HEK293 (cell line): ENCODE measurements around the gene TMEM151A.

Experiments
- SCRT2 ChIP-seq: fragments of 450-650 bp; formaldehyde crosslinking; IDR thresholded peaks from 2 replicates; pipeline ENCODE4 v1.5.1; 2016; ENCODE audit warnings: missing biosample characterization, missing genetic modification characterization
- YY1 ChIP-seq: fragments of 450-650 bp; formaldehyde crosslinking; IDR thresholded peaks from 2 replicates; pipeline ENCODE4 v1.5.1; 2018; ENCODE audit warnings: missing biosample characterization, missing genetic modification characterization
- ZNF10 ChIP-seq: fragments of 450-650 bp; formaldehyde crosslinking; IDR thresholded peaks from 2 replicates; pipeline ENCODE4 v1.5.1; 2017; ENCODE audit warnings: missing biosample characterization, missing genetic modification characterization
- ZNF174 ChIP-seq: fragments of 450-650 bp; formaldehyde crosslinking; IDR thresholded peaks from 2 replicates; pipeline ENCODE4 v1.5.0; 2017; ENCODE audit warnings: missing biosample characterization, mild to moderate bottlenecking, missing genetic modification characterization
- ZNF24 ChIP-seq: fragments of 450-650 bp; formaldehyde crosslinking; IDR thresholded peaks from 2 replicates; pipeline ENCODE4 v1.5.1; 2016; ENCODE audit warnings: missing biosample characterization, missing genetic modification characterization
- ZNF324 ChIP-seq: fragments of 450-650 bp; formaldehyde crosslinking; IDR thresholded peaks from 2 replicates; pipeline ENCODE4 v1.5.1; 2016; ENCODE audit warnings: missing biosample characterization, missing genetic modification characterization
- ZNF624 ChIP-seq: fragments of 450-650 bp; formaldehyde crosslinking; IDR thresholded peaks from 2 replicates; pipeline ENCODE4 v1.5.1; 2017; ENCODE audit warnings: missing biosample characterization, missing genetic modification characterization
- ZNF785 ChIP-seq: fragments of 450-650 bp; formaldehyde crosslinking; IDR thresholded peaks from 2 replicates; pipeline ENCODE4 v1.5.1; 2016; ENCODE audit warnings: missing biosample characterization, missing genetic modification characterization
- ZNF792 ChIP-seq: fragments of 450-650 bp; formaldehyde crosslinking; IDR thresholded peaks from 2 replicates; pipeline ENCODE4 v1.5.1; 2016; ENCODE audit warnings: missing biosample characterization, missing genetic modification characterization
- TF ChIP-seq, protein P1 (sequence below): fragments of 450-650 bp; formaldehyde crosslinking; IDR thresholded peaks from 2 replicates; pipeline ENCODE4 v1.5.1; 2017; ENCODE audit warnings: missing biosample characterization, missing genetic modification characterization
- TF ChIP-seq, protein P2 (sequence below): fragments of 450-650 bp; formaldehyde crosslinking; IDR thresholded peaks from 2 replicates; pipeline ENCODE4 v1.5.1; 2016; ENCODE audit warnings: missing biosample characterization, missing genetic modification characterization

DNA sequence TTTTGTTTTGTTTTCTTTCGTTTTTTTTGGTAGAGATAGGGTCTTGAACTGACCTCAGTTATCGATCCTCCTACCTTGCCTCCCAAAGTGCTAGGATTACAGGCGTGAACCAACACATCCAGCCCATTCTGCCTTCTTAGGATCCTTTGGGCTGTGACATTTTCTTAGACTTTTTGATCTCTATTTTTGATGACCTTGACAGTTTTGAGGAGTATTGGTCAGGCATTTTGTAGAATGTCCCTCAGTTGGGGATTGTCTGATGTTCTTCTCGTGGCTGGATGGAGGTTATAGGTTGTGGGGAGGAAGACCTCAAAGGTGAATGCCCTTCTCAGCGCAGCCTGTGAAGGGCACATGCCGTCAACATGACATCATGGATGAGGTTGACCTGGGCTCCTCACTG, 42.8 kb upstream of the TMEM151A start:
- no peak for TF ChIP-seq ZNF624 (tag by site-specific recombination)
- no peak for TF ChIP-seq SCRT2
- no peak for TF ChIP-seq YY1 (tag by site-specific recombination)
- TF ChIP-seq, protein P1, sequence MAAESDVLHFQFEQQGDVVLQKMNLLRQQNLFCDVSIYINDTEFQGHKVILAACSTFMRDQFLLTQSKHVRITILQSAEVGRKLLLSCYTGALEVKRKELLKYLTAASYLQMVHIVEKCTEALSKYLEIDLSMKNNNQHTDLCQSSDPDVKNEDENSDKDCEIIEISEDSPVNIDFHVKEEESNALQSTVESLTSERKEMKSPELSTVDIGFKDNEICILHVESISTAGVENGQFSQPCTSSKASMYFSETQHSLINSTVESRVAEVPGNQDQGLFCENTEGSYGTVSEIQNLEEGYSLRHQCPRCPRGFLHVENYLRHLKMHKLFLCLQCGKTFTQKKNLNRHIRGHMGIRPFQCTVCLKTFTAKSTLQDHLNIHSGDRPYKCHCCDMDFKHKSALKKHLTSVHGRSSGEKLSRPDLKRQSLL (tag by site-specific recombination) = no peak
- TF ChIP-seq, protein P2, sequence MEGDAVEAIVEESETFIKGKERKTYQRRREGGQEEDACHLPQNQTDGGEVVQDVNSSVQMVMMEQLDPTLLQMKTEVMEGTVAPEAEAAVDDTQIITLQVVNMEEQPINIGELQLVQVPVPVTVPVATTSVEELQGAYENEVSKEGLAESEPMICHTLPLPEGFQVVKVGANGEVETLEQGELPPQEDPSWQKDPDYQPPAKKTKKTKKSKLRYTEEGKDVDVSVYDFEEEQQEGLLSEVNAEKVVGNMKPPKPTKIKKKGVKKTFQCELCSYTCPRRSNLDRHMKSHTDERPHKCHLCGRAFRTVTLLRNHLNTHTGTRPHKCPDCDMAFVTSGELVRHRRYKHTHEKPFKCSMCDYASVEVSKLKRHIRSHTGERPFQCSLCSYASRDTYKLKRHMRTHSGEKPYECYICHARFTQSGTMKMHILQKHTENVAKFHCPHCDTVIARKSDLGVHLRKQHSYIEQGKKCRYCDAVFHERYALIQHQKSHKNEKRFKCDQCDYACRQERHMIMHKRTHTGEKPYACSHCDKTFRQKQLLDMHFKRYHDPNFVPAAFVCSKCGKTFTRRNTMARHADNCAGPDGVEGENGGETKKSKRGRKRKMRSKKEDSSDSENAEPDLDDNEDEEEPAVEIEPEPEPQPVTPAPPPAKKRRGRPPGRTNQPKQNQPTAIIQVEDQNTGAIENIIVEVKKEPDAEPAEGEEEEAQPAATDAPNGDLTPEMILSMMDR = no peak
- TF ChIP-seq ZNF24 (tag by site-specific recombination) = no peak
- TF ChIP-seq ZNF785 (tag by site-specific recombination) = no peak
- TF ChIP-seq ZNF792 (tag by site-specific recombination) = no peak
- no peak for TF ChIP-seq ZNF324 (tag by site-specific recombination)
- no peak for TF ChIP-seq ZNF10 (tag by site-specific recombination)
- no peak for TF ChIP-seq ZNF174
